OCI-LY1 (cell line): ENCODE results near the gene TJP3.

Source experiments
- H2AFZ ChIP-seq: fragments of 200-600 bp; sonication (generic), shearing (Covaris generic); 2 replicates; pipeline ENCODE4 v1.6.0; 2014; ENCODE audit warnings: antibody characterized with exemption, mild to moderate bottlenecking, low read length
- H3F3A ChIP-seq: fragments of 200-600 bp; sonication (generic), shearing (Covaris generic); 2 replicates; pipeline ENCODE4 v1.6.0; 2014; ENCODE audit warnings: mild to moderate bottlenecking, antibody characterized with exemption, low read length, moderate library complexity; ENCODE audit not compliant: insufficient read depth
- H3K27ac ChIP-seq: fragments of 200-600 bp; sonication (generic); 2 replicates; pipeline ENCODE4 v1.5.1; 2014; ENCODE audit warnings: low read length, mixed run types, mild to moderate bottlenecking, low read depth; ENCODE audit not compliant: poor library complexity, severe bottlenecking
- H3K27me3 ChIP-seq: fragments of 200-600 bp; sonication (generic); 2 replicates; pipeline ENCODE4 v1.6.0; 2014; ENCODE audit warnings: antibody characterized with exemption, mild to moderate bottlenecking, low read length, moderate library complexity; ENCODE audit not compliant: insufficient read depth
- H3K36me3 ChIP-seq: fragments of 200-600 bp; sonication (generic); 2 replicates; pipeline ENCODE4 v1.6.1; 2014; ENCODE audit warnings: mild to moderate bottlenecking, antibody characterized with exemption, low read length, moderate library complexity, mixed read lengths; ENCODE audit not compliant: insufficient read depth
- H3K4me1 ChIP-seq: fragments of 200-600 bp; sonication (generic); 2 replicates; pipeline ENCODE4 v1.5.1; 2014; ENCODE audit warnings: mild to moderate bottlenecking, low read length, moderate library complexity; ENCODE audit not compliant: insufficient read depth, severe bottlenecking
- H3K4me2 ChIP-seq: fragments of 200-600 bp; sonication (generic), shearing (Covaris generic); 2 replicates; pipeline ENCODE4 v1.6.1; 2014; ENCODE audit warnings: low read length
- H3K4me3 ChIP-seq: fragments of 200-600 bp; sonication (generic); 2 replicates; pipeline ENCODE4 v1.5.1; 2014; ENCODE audit warnings: low read length, low read depth, mild to moderate bottlenecking, mixed read lengths; ENCODE audit not compliant: poor library complexity, severe bottlenecking
- H3K79me2 ChIP-seq: fragments of 200-600 bp; shearing (Covaris generic); 2 replicates; pipeline ENCODE4 v1.6.1; 2016; ENCODE audit warnings: mixed run types, low read length, mixed read lengths; ENCODE audit not compliant: insufficient read depth
- H3K9ac ChIP-seq: fragments of 200-600 bp; sonication (generic), shearing (Covaris generic); 2 replicates; pipeline ENCODE4 v1.6.1; 2014; ENCODE audit warnings: mild to moderate bottlenecking, low read length, mixed read lengths
- H3K9me2 ChIP-seq: fragments of 200-600 bp; sonication (generic), shearing (Covaris generic); 2 replicates; pipeline ENCODE4 v1.6.1; 2014; ENCODE audit warnings: low read depth, mild to moderate bottlenecking, low read length, mixed read lengths
- H3K9me3 ChIP-seq: fragments of 200-600 bp; shearing (Covaris generic); 2 replicates; pipeline ENCODE4 v1.6.1; 2014; ENCODE audit warnings: low read length, mixed read lengths
- H4K20me1 ChIP-seq: fragments of 200-600 bp; sonication (generic), shearing (Covaris generic); 2 replicates; pipeline ENCODE4 v1.6.0; 2016; ENCODE audit warnings: mild to moderate bottlenecking, low read length; ENCODE audit not compliant: insufficient read depth
- CTCF ChIP-seq: fragments of 200-600 bp; sonication (generic), shearing (Covaris generic); IDR thresholded peaks from 2 replicates; pipeline ENCODE4 v1.5.1; 2017; ENCODE audit warnings: mild to moderate bottlenecking, antibody characterized with exemption, low read length, moderate library complexity, mixed read lengths
- EZH2 ChIP-seq: fragments of 200-600 bp; sonication (generic), shearing (Covaris generic); IDR thresholded peaks from 2 replicates; pipeline ENCODE4 v1.8.0; 2017; ENCODE audit warnings: borderline replicate concordance, mixed run types, mild to moderate bottlenecking, antibody characterized with exemption, low read length, moderate library complexity, mixed read lengths

TJP3 gene

GRCh38 chr19:3785451-3785937 is 77.3 kb downstream of the TJP3 start:
- Histone ChIP-seq H3K9me3 (peaks cover 13% of the 10 kb centered on the region), H3K4me3 (no peak overlapping the region), H3K4me1 (no peaks in the 10 kb centered on the region), H3K9me2 (no peaks in the 10 kb centered on the region), H3F3A (no peaks in the 10 kb centered on the region), H3K36me3 (no peaks in the 10 kb centered on the region; the same call in 1 of the 2 replicates), H3K27me3 (peaks cover 8% of the 10 kb centered on the region; the same call in 1 of the 2 replicates), H3K27ac (no peak overlapping the region), H4K20me1 (no peaks in the 10 kb centered on the region), H3K4me2 (no peak overlapping the region), H3K79me2 (no peaks in the 10 kb centered on the region), H3K9ac (no peak overlapping the region), H2AFZ (no peak overlapping the region)
- no peak for TF ChIP-seq EZH2
- no peak for TF ChIP-seq CTCF

GRCh38 chr19:3785938-3786824 is 78.0 kb downstream of the TJP3 start, which contains the start of gene MATK:
Gene MATK, minus strand, starts transcription at chr19:3786381. Its CDS starts 1,246 bp downstream, at chr19:3785135.
- Histone ChIP-seq H3K9me2 (no peaks in the 10 kb centered on the region), H3K4me2 (no peak within 1 kb of the TSS), H3K27ac (no peak within 1 kb of the TSS), H3K4me3 (no peak within 1 kb of the TSS), H3F3A (no peaks in the 10 kb centered on the region), H3K4me1 (no peaks in the 10 kb centered on the region), H4K20me1 (no peaks in the 10 kb centered on the region), H3K9me3 (peaks cover 11% of the 10 kb centered on the region), H3K9ac (no peak within 1 kb of the TSS), H3K36me3 (no peaks in the 10 kb centered on the region; the same call in 1 of the 2 replicates), H3K27me3 (peaks cover 3% of the 10 kb centered on the region; the same call in 1 of the 2 replicates), H2AFZ (no peak within 1 kb of the TSS), H3K79me2 (no peaks in the 10 kb centered on the region)
- TF ChIP-seq EZH2, result no peak
- no peak for TF ChIP-seq CTCF

- H4K20me1 ChIP-seq, result no peaks in the 10 kb centered on the region
- no peak overlapping the region for H3K4me2 ChIP-seq
- no peak overlapping the region for H3K27ac ChIP-seq
- H3K9me2 ChIP-seq, result no peaks in the 10 kb centered on the region
- TF ChIP-seq CTCF, result no peak
- TF ChIP-seq EZH2, result no peak
- no peaks in the 10 kb centered on the region for H3F3A ChIP-seq
- no peaks in the 10 kb centered on the region for H3K79me2 ChIP-seq
- no peak overlapping the region for H3K9ac ChIP-seq
- peaks cover 4% of the 10 kb centered on the region; the same call in 1 of the 2 replicates for H3K27me3 ChIP-seq
- H3K4me3 ChIP-seq, result no peak overlapping the region
- no peaks in the 10 kb centered on the region for H3K36me3 ChIP-seq
- no peak overlapping the region for H2AFZ ChIP-seq
- H3K4me1 ChIP-seq, result no peaks in the 10 kb centered on the region
- H3K9me3 ChIP-seq, result no peaks in the 10 kb centered on the region
Observed at GRCh38 chr19:3788996-3789778, 81.0 kb downstream of the TJP3 start.
